ENCODE results near the gene FOSB.

Gene FOSB

DNA sequence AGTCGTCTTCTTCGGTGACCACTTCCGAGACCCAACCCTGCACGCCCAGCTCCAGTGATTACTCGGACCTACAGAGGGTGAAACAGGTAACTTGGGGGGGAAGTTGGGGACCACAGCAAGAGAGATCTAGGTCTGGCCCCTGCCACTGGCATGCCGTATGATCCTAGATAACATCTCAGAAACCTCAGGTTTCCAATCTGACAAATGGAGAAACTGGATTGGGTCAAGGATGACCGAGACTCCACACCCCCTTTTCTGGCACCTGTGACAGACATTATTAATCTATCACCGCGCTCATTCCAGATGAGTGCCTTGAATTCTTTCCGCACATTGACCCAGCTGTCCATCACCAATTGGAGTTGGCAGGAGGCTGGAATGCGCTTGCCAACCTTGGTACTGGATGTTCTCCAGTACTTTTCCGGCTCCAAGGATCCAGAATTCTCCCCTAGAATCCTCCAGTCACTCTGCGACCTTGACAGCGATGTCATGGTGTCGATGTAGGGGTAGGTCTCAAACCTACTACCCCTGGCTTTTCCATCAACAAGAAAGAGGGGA, 56.9 kb downstream of the FOSB start:
- DNase-seq (ENCODE audit: low spot score) = no peak
